ENCODE measurements around the gene DNAJC5G. TPM values are rescaled to one million over a fixed set of nuclear protein-coding genes. Genes with fewer than 3 reads are reported as not detected.

The DNAJC5G gene
- total and polyA plus RNA-seq, 2 donors (not counting 1 experiment from before 2014, with no cell fraction given), result not detected

- DNase-seq (no peak), ATAC-seq (ENCODE audit: low read depth) (no peak)
- no peaks in the 10 kb centered on the region for H3K4me1 Mint-ChIP-seq
- Histone ChIP-seq H3K36me3 (replicated peaks in 1 of 2; ENCODE audit: control extremely low read depth in 1 of 2, control insufficient read depth in 1 of 2, extremely low read depth in 1 of 2, insufficient read depth in 2 of 2, low read length in 1 of 2) (peaks cover 0 to 32% of the 10 kb centered on the region in 2 experiments), H2AFZ (ENCODE audit: insufficient read depth, low read depth, low read length, poor library complexity, severe bottlenecking) (no peak overlapping the region), H3K27me3 (replicated peaks in 1 of 4; ENCODE audit: control extremely low read depth in 1 of 4, control insufficient read depth in 3 of 4, insufficient read depth in 4 of 4, low read length in 3 of 4) (peaks cover 0 to 12% (median 5%) of the 10 kb centered on the region in 4 experiments), H3K9me3 (ENCODE audit: control extremely low read depth in 1 of 3, control insufficient read depth in 2 of 3, insufficient read depth in 1 of 3, low read length in 2 of 3) (peaks cover 0 to 4% (median 0%) of the 10 kb centered on the region in 3 donors), H3K9ac (ENCODE audit: low read length) (no peak overlapping the region), H3K27ac (ENCODE audit: low read length in 2 of 2) (no peak overlapping the region), H3K4me1 (ENCODE audit: control insufficient read depth in 2 of 2, insufficient read depth in 2 of 2, low read length in 2 of 2) (peaks cover 0 to 5% of the 10 kb centered on the region in 2 donors), H3K4me3 (ENCODE audit: control extremely low read depth in 1 of 5, extremely low read depth in 1 of 5, insufficient read depth in 1 of 5, low read depth in 2 of 5, low read length in 4 of 5) (no peak overlapping the region), H3K79me2 (ENCODE audit: control insufficient read depth, insufficient read depth, low read length) (no peaks in the 10 kb centered on the region), H4K20me1 (ENCODE audit: control insufficient read depth, insufficient read depth, low read length, poor library complexity, severe bottlenecking) (no peaks in the 10 kb centered on the region), H3K4me2 (replicated peaks; ENCODE audit: low read depth, low read length, poor library complexity, severe bottlenecking) (no peak overlapping the region)
- WGBS (ENCODE audit: insufficient coverage), result no CpG with 5 or more reads among the region's 4 CpGs
- ChIA-PET POLR2A (no interaction called here), CTCF (no interaction called here)
- peaks cover 13% of the 10 kb centered on the region for H3K27me3 Mint-ChIP-seq
- H3K4me3 Mint-ChIP-seq, result no peak overlapping the region
- H3K27ac Mint-ChIP-seq, result no peak overlapping the region
- H3K9me3 Mint-ChIP-seq (ENCODE audit: insufficient read depth), result no peaks in the 10 kb centered on the region
- intact Hi-C loops (cut with micrococcal nuclease), result no loop called here
- TF ChIP-seq EZH2 (IDR thresholded peaks at IDR 0.05; ENCODE audit: borderline replicate concordance, insufficient read depth, low read depth, low read length, poor library complexity, severe bottlenecking) (no peak), CTCF (IDR thresholded peaks at IDR 0.05) (no peak)
These were observed 29.6 kb upstream of the DNAJC5G start for GRCh38 chr2:27245626-27246025.

- 94% methylated on average over 3 of the region's 4 CpGs for WGBS (ENCODE audit: insufficient coverage)
- Histone ChIP-seq H3K4me3 (ENCODE audit: control extremely low read depth in 1 of 5, extremely low read depth in 1 of 5, insufficient read depth in 1 of 5, low read depth in 2 of 5, low read length in 4 of 5) (no peak overlapping the region), H3K4me2 (replicated peaks; ENCODE audit: low read depth, low read length, poor library complexity, severe bottlenecking) (no peak overlapping the region), H4K20me1 (ENCODE audit: control insufficient read depth, insufficient read depth, low read length, poor library complexity, severe bottlenecking) (no peaks in the 10 kb centered on the region), H3K27ac (ENCODE audit: low read length in 2 of 2) (no peak overlapping the region), H3K9ac (ENCODE audit: low read length) (no peak overlapping the region), H3K4me1 (ENCODE audit: control insufficient read depth in 2 of 2, insufficient read depth in 2 of 2, low read length in 2 of 2) (peaks cover 0 to 5% of the 10 kb centered on the region in 2 donors), H3K79me2 (ENCODE audit: control insufficient read depth, insufficient read depth, low read length) (no peaks in the 10 kb centered on the region), H2AFZ (ENCODE audit: insufficient read depth, low read depth, low read length, poor library complexity, severe bottlenecking) (no peak overlapping the region), H3K36me3 (replicated peaks in 1 of 2; ENCODE audit: control extremely low read depth in 1 of 2, control insufficient read depth in 1 of 2, extremely low read depth in 1 of 2, insufficient read depth in 2 of 2, low read length in 1 of 2) (peaks cover 0 to 9% of the 10 kb centered on the region in 2 experiments), H3K27me3 (replicated peaks in 1 of 4; ENCODE audit: control extremely low read depth in 1 of 4, control insufficient read depth in 3 of 4, insufficient read depth in 4 of 4, low read length in 3 of 4) (peaks cover 0 to 16% (median 7%) of the 10 kb centered on the region in 4 experiments), H3K9me3 (ENCODE audit: control extremely low read depth in 1 of 3, control insufficient read depth in 2 of 3, insufficient read depth in 1 of 3, low read length in 2 of 3) (peaks cover 0 to 4% (median 0%) of the 10 kb centered on the region in 3 donors)
- Mint-ChIP-seq H3K27ac (no peak overlapping the region), H3K4me1 (no peaks in the 10 kb centered on the region), H3K4me3 (no peak overlapping the region), H3K9me3 (ENCODE audit: insufficient read depth) (no peaks in the 10 kb centered on the region), H3K27me3 (peaks cover 30% of the 10 kb centered on the region)
- no peak for DNase-seq
- TF ChIP-seq CTCF (IDR thresholded peaks at IDR 0.05) (no peak), EZH2 (IDR thresholded peaks at IDR 0.05; ENCODE audit: borderline replicate concordance, insufficient read depth, low read depth, low read length, poor library complexity, severe bottlenecking) (no peak)
- ChIA-PET CTCF (interaction anchor here (1.2 to 1.8 kb wide), 2 partner anchors 55 to 288 kb away, joined by 3 to 6 read pairs; no protein-coding TSS in a partner anchor), POLR2A (no interaction called here)
- intact Hi-C loops (cut with micrococcal nuclease), result no loop called here
- no peak for ATAC-seq (ENCODE audit: low read depth)
These were observed 27.3 kb upstream of the DNAJC5G start for GRCh38 chr2:27247893-27248292.

Measured in B cell (primary cell).